ENCODE measurements around the gene INPP5A.

DNA sequence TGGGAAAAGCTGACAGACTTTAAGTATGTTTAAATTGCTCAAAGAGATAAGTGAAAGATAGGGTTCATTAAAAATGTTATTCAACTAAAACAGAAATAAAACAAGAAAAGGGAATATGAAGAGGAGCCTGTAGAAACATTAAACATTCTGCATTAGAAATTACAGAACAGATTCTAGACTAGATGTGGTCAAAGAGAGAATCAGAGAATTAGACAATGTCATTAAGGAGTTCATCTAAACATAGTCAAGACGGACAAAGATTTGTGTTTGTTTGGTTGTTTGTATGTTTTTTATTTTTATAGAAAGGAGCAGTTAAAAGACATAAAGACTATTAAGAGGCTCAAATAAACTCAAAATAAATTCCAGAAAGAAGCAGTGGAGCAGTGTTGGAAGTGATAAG, 168.4 kb downstream of the INPP5A start:
- TF ChIP-seq, protein P1, sequence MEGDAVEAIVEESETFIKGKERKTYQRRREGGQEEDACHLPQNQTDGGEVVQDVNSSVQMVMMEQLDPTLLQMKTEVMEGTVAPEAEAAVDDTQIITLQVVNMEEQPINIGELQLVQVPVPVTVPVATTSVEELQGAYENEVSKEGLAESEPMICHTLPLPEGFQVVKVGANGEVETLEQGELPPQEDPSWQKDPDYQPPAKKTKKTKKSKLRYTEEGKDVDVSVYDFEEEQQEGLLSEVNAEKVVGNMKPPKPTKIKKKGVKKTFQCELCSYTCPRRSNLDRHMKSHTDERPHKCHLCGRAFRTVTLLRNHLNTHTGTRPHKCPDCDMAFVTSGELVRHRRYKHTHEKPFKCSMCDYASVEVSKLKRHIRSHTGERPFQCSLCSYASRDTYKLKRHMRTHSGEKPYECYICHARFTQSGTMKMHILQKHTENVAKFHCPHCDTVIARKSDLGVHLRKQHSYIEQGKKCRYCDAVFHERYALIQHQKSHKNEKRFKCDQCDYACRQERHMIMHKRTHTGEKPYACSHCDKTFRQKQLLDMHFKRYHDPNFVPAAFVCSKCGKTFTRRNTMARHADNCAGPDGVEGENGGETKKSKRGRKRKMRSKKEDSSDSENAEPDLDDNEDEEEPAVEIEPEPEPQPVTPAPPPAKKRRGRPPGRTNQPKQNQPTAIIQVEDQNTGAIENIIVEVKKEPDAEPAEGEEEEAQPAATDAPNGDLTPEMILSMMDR (IDR thresholded peaks at IDR 0.05; ENCODE audit: low read length): no peak
- TF ChIP-seq EZH2phosphoT487 (IDR thresholded peaks at IDR 0.05; ENCODE audit: low read length): no peak
- no peak for TF ChIP-seq EZH2 (optimal IDR thresholded peaks at IDR 0.05; ENCODE audit: low read depth, low read length)
